Stimulated activated CD4-positive, alpha-beta T cell treated with anti-CD3 and anti-CD28 coated beads, TNF-alpha, amount 100 ng/mL, for 1 hour (primary cell): Measurements from ENCODE around the gene CLEC3B.
"Not testable (repeated sequence)": the region's sequence is repeated elsewhere in the genome, so short reads cannot be mapped to it uniquely, and the experiment has no call there.

Experiments
- DNase-seq, 3 donors: peaks; one replicate each; pipeline ENCODE4 v3.0.0-alpha.2; 2020; ENCODE audit warnings: low read depth in 3 of 3, low spot score in 1 of 3

The CLEC3B gene

GRCh38 chr3:45026038-45026437 is at the start of gene CLEC3B:
TSS of gene CLEC3B (plus strand) at chr3:45026303. CDS start at chr3:45026363, 60 bp downstream.
- no peak for DNase-seq

- no peak for DNase-seq
Measured at GRCh38 chr3:44981220-44981619, 44.9 kb upstream of the CLEC3B start.

- no peak for DNase-seq
Measured at GRCh38 chr3:44981751-44982150, 44.4 kb upstream of the CLEC3B start.

GRCh38 chr3:44982817-44983216 is 43.3 kb upstream of the CLEC3B start:
- no peak for DNase-seq

- no peak for DNase-seq
Measured at GRCh38 chr3:44983484-44983941, 42.6 kb upstream of the CLEC3B start.

GRCh38 chr3:44984335-44984734 is 41.8 kb upstream of the CLEC3B start:
- no peak for DNase-seq

- not testable (repeated sequence) for DNase-seq
Measured at GRCh38 chr3:44986330-44986729, 39.8 kb upstream of the CLEC3B start.

- no peak for DNase-seq
Measured at GRCh38 chr3:44987332-44987731, 38.8 kb upstream of the CLEC3B start.

- DNase-seq: no peak
Measured at GRCh38 chr3:44988073-44988472, 38.0 kb upstream of the CLEC3B start.

GRCh38 chr3:44989141-44989540 is 37.0 kb upstream of the CLEC3B start:
- DNase-seq: no peak

GRCh38 chr3:44989636-44990373 is 36.3 kb upstream of the CLEC3B start:
- no peak for DNase-seq

- no peak for DNase-seq
Measured at GRCh38 chr3:44991326-44991725, 34.8 kb upstream of the CLEC3B start.

GRCh38 chr3:44992555-44993470 is 33.3 kb upstream of the CLEC3B start:
- DNase-seq: no peak

GRCh38 chr3:44993471-44994205 is 32.5 kb upstream of the CLEC3B start:
- DNase-seq: no peak

GRCh38 chr3:44995142-44995770 is 30.8 kb upstream of the CLEC3B start:
- no peak for DNase-seq

GRCh38 chr3:44996556-44996969 is 29.5 kb upstream of the CLEC3B start:
- no peak for DNase-seq

- no peak for DNase-seq
Measured at GRCh38 chr3:44999782-45000181, 26.3 kb upstream of the CLEC3B start.

GRCh38 chr3:45000823-45001222 is 25.3 kb upstream of the CLEC3B start:
- DNase-seq: no peak

- no peak for DNase-seq
Measured at GRCh38 chr3:45001738-45002137, 24.4 kb upstream of the CLEC3B start.

- no peak for DNase-seq
Measured at GRCh38 chr3:45002139-45002660, 23.9 kb upstream of the CLEC3B start.

- no peak for DNase-seq
Measured at GRCh38 chr3:45002720-45003119, 23.4 kb upstream of the CLEC3B start.
